Activated naive CD8-positive, alpha-beta T cell treated with anti-CD3 and anti-CD28 coated beads, Interleukin-2, amount 10 ng/mL, durations not matched to agents 7 days and 5 days (primary cell): ENCODE results near the gene ARHGEF40. TPM values are rescaled to one million over a fixed set of nuclear protein-coding genes. Genes with fewer than 3 reads are reported as not detected.
A peak's percentile ranks its signal among the peaks of the same experiment; 100 is the strongest.
"Not testable (repeated sequence)": the region's sequence is repeated elsewhere in the genome, so short reads cannot be mapped to it uniquely, and the experiment has no call there.

Source experiments
- ATAC-seq: fragments of 150-1000 bp; cut with Tn5 transposase; one replicate; pipeline ENCODE4 v1.10.0; 2021; ENCODE audit warnings: low read depth, moderate library complexity
- POLR2A ChIA-PET: fragments of 350-600 bp; sonication (Branson Sonifier 250); formaldehyde crosslinking; loops from one replicate; lab custom pipeline; 2021; ENCODE audit warnings: antibody characterized with exemption; lab: Charles Lee
- DNase-seq: peaks from one replicate; pipeline ENCODE4 v3.0.0; 2021
- H3K27ac Mint-ChIP-seq: one replicate; pipeline ENCODE4 v1.8.0; 2022; ENCODE audit warnings: mild to moderate bottlenecking, mixed read lengths
- H3K27me3 Mint-ChIP-seq: one replicate; pipeline ENCODE4 v1.8.0; 2022; ENCODE audit warnings: mild to moderate bottlenecking, moderate library complexity, mixed read lengths
- H3K36me3 Mint-ChIP-seq: one replicate; pipeline ENCODE4 v1.8.0; 2021; ENCODE audit warnings: mild to moderate bottlenecking, mixed read lengths
- H3K4me1 Mint-ChIP-seq: one replicate; pipeline ENCODE4 v1.8.0; 2021; ENCODE audit warnings: mixed read lengths
- H3K4me3 Mint-ChIP-seq: one replicate; pipeline ENCODE4 v1.8.0; 2022; ENCODE audit warnings: mild to moderate bottlenecking, moderate library complexity, mixed read lengths
- H3K9me3 Mint-ChIP-seq: one replicate; pipeline ENCODE4 v1.8.0; 2021; ENCODE audit warnings: mixed read lengths
- total RNA-seq, 2 experiments: library from RNA; stranded (reverse); gene quantifications; one replicate each; pipeline ENCODE4 v1.2.3, GENCODE V29; 2021

Gene ARHGEF40
- total RNA-seq, 2 experiments from 2014 or later: 0.20 to 0.28 TPM

- no peaks in the 10 kb centered on the region for H3K9me3 Mint-ChIP-seq
- H3K27me3 Mint-ChIP-seq: peaks cover 2% of the 10 kb centered on the region
- no peaks in the 10 kb centered on the region for H3K4me1 Mint-ChIP-seq
- H3K27ac Mint-ChIP-seq: no peak overlapping the region
- no peaks in the 10 kb centered on the region for H3K36me3 Mint-ChIP-seq
- no peak overlapping the region for H3K4me3 Mint-ChIP-seq
- POLR2A ChIA-PET: no interaction called here
- DNase-seq (no peak), ATAC-seq (no peak)
These were observed 37.6 kb upstream of the ARHGEF40 start for GRCh38 chr14:21032326-21033132.

GRCh38 chr14:21033133-21033698 lies 36.9 kb upstream of the ARHGEF40 start:
- POLR2A ChIA-PET: no interaction called here
- Mint-ChIP-seq H3K4me3 (no peak overlapping the region), H3K4me1 (no peaks in the 10 kb centered on the region), H3K27me3 (peaks cover 5% of the 10 kb centered on the region), H3K9me3 (no peaks in the 10 kb centered on the region), H3K36me3 (no peaks in the 10 kb centered on the region), H3K27ac (no peak overlapping the region)
- ATAC-seq (no peak), DNase-seq (no peak)

GRCh38 chr14:21034707-21035106 lies 35.4 kb upstream of the ARHGEF40 start, which contains the start of gene RNASE13:
Gene RNASE13, minus strand, starts transcription at chr14:21034807. Its CDS starts 519 bp downstream, at chr14:21034288.
- Mint-ChIP-seq H3K4me1 (no peaks in the 10 kb centered on the region), H3K4me3 (no peak within 1 kb of the TSS), H3K36me3 (no peaks in the 10 kb centered on the region), H3K27me3 (peaks cover 6% of the 10 kb centered on the region), H3K9me3 (no peaks in the 10 kb centered on the region), H3K27ac (no peak within 1 kb of the TSS)
- DNase-seq (no peak), ATAC-seq (no peak)
- POLR2A ChIA-PET: no interaction called here

GRCh38 chr14:21036751-21037150 lies 33.4 kb upstream of the ARHGEF40 start:
- DNase-seq (no peak), ATAC-seq (no peak)
- POLR2A ChIA-PET: no interaction called here
- Mint-ChIP-seq H3K27me3 (peaks cover 8% of the 10 kb centered on the region), H3K36me3 (no peaks in the 10 kb centered on the region), H3K27ac (no peak overlapping the region), H3K4me1 (no peaks in the 10 kb centered on the region), H3K4me3 (no peak overlapping the region), H3K9me3 (no peaks in the 10 kb centered on the region)

GRCh38 chr14:21037156-21037555 lies 32.9 kb upstream of the ARHGEF40 start:
- DNase-seq: no peak
- POLR2A ChIA-PET: no interaction called here
- Mint-ChIP-seq H3K27me3 (peaks cover 11% of the 10 kb centered on the region), H3K4me3 (no peak overlapping the region), H3K36me3 (no peaks in the 10 kb centered on the region), H3K4me1 (no peaks in the 10 kb centered on the region), H3K9me3 (no peaks in the 10 kb centered on the region), H3K27ac (no peak overlapping the region)
- no peak for ATAC-seq

- Mint-ChIP-seq H3K4me3 (no peak overlapping the region), H3K9me3 (no peaks in the 10 kb centered on the region), H3K36me3 (no peaks in the 10 kb centered on the region), H3K4me1 (no peaks in the 10 kb centered on the region), H3K27ac (no peak overlapping the region), H3K27me3 (peaks cover 23% of the 10 kb centered on the region)
- no peak for ATAC-seq
- POLR2A ChIA-PET: no interaction called here
- DNase-seq: no peak
These were observed 31.4 kb upstream of the ARHGEF40 start for GRCh38 chr14:21038441-21039422.

GRCh38 chr14:21039585-21040369 lies 30.3 kb upstream of the ARHGEF40 start:
- no peaks in the 10 kb centered on the region for H3K9me3 Mint-ChIP-seq
- DNase-seq (no peak), ATAC-seq (peak; percentile 81)
- peaks cover 25% of the 10 kb centered on the region for H3K27me3 Mint-ChIP-seq
- H3K4me3 Mint-ChIP-seq: no peak overlapping the region
- H3K36me3 Mint-ChIP-seq: no peaks in the 10 kb centered on the region
- no peak overlapping the region for H3K27ac Mint-ChIP-seq
- H3K4me1 Mint-ChIP-seq: peaks cover 4% of the 10 kb centered on the region
- POLR2A ChIA-PET: no interaction called here

GRCh38 chr14:21040370-21040925 lies 29.7 kb upstream of the ARHGEF40 start:
- Mint-ChIP-seq H3K4me3 (no peak overlapping the region), H3K27me3 (peaks cover 31% of the 10 kb centered on the region), H3K27ac (no peak overlapping the region), H3K36me3 (no peaks in the 10 kb centered on the region), H3K9me3 (no peaks in the 10 kb centered on the region), H3K4me1 (peaks cover 4% of the 10 kb centered on the region)
- DNase-seq (no peak), ATAC-seq (no peak)
- POLR2A ChIA-PET: no interaction called here

- H3K4me1 Mint-ChIP-seq, H3K36me3 Mint-ChIP-seq, POLR2A ChIA-PET, H3K4me3 Mint-ChIP-seq, ATAC-seq, DNase-seq, H3K9me3 Mint-ChIP-seq, H3K27ac Mint-ChIP-seq: not testable (repeated sequence)
- peaks cover 34% of the 10 kb centered on the region for H3K27me3 Mint-ChIP-seq
These were observed 29.2 kb upstream of the ARHGEF40 start for GRCh38 chr14:21040941-21041340.

- DNase-seq (no peak), ATAC-seq (no peak)
- no peaks in the 10 kb centered on the region for H3K36me3 Mint-ChIP-seq
- H3K9me3 Mint-ChIP-seq: no peaks in the 10 kb centered on the region
- H3K27me3 Mint-ChIP-seq: peaks cover 36% of the 10 kb centered on the region
- H3K4me3 Mint-ChIP-seq: no peak within 1 kb of the TSS
- H3K4me1 Mint-ChIP-seq: peaks cover 4% of the 10 kb centered on the region
- POLR2A ChIA-PET: no interaction called here
- peak within 1 kb of the TSS; percentile 0 for H3K27ac Mint-ChIP-seq
These were observed 28.2 kb upstream of the ARHGEF40 start, which contains the start of gene RNASE7 for GRCh38 chr14:21041676-21042433. Gene RNASE7, plus strand, starts transcription at chr14:21042362. Its CDS starts 631 bp downstream, at chr14:21042993.

GRCh38 chr14:21042918-21043317 lies 27.2 kb upstream of the ARHGEF40 start:
- Mint-ChIP-seq H3K4me1 (peaks cover 4% of the 10 kb centered on the region), H3K9me3 (no peaks in the 10 kb centered on the region), H3K4me3 (no peak overlapping the region), H3K27ac (no peak overlapping the region), H3K27me3 (peaks cover 40% of the 10 kb centered on the region), H3K36me3 (no peaks in the 10 kb centered on the region)
- POLR2A ChIA-PET: interaction anchor here (0.5 kb wide), 1 partner anchor 37 kb away, joined by 6 read pairs; no protein-coding TSS in a partner anchor
- no peak for ATAC-seq
- no peak for DNase-seq
